Panc1 (cell line): ENCODE measurements around the gene RUNX3. TPM values are rescaled to one million over a fixed set of nuclear protein-coding genes. Genes with fewer than 3 reads are reported as not detected.

Source experiments
- ATAC-seq: fragments of 200-7000 bp; cut with Tn5 transposase; 2 replicates; pipeline ENCODE4 v1.9.1; 2020; ENCODE audit warnings: mild to moderate bottlenecking, moderate library complexity
- BruUV-seq: library from RNA; stranded (reverse); fragments of 400-500 nt; replicated peaks from 2 replicates; lab custom pipeline; 2021; lab: Mats Ljungman, UMichigan
- CTCF ChIA-PET: fragments of 300-600 bp; sonication (Branson Sonifier 250); formaldehyde crosslinking; loops from one replicate; lab custom pipeline; 2022; ENCODE audit warnings: antibody characterized with exemption; lab: Charles Lee
- POLR2A ChIA-PET: fragments of 300-600 bp; sonication (Branson Sonifier 250); formaldehyde crosslinking; loops from one replicate; lab custom pipeline; 2022; ENCODE audit warnings: antibody characterized with exemption; lab: Charles Lee
- DNase-seq: peaks from one replicate; pipeline ENCODE4 v3.0.0-alpha.2; 2010; ENCODE audit warnings: low read depth, low spot score
- H3K27ac ChIP-seq: 2 replicates; pipeline ENCODE4 v1.5.1; 2011; ENCODE audit warnings: mild to moderate bottlenecking, low read length, inconsistent platforms
- H3K27me3 ChIP-seq: fragments of 200-500 bp; sonication (Bioruptor generic); 2 replicates; pipeline ENCODE4 v1.6.0; 2014; ENCODE audit warnings: low read length, inconsistent platforms; ENCODE audit not compliant: control insufficient read depth, insufficient read depth
- H3K36me3 ChIP-seq: fragments of 200-500 bp; sonication (Bioruptor generic); 2 replicates; pipeline ENCODE4 v1.5.1; 2014; ENCODE audit warnings: inconsistent platforms, mild to moderate bottlenecking, low read length, moderate library complexity; ENCODE audit not compliant: control insufficient read depth, insufficient read depth
- H3K4me1 ChIP-seq: 2 replicates; pipeline ENCODE4 v1.5.1; 2011; ENCODE audit warnings: inconsistent platforms, mild to moderate bottlenecking, low read length, moderate library complexity; ENCODE audit not compliant: control insufficient read depth, insufficient read depth
- H3K4me3 ChIP-seq, 2 experiments: 2 replicates each; pipeline ENCODE4 v1.5.1; 2011 to 2012; ENCODE audit warnings: low read depth in 2 of 2, low read length in 2 of 2, mild to moderate bottlenecking in 2 of 2, inconsistent platforms in 1 of 2, moderate library complexity in 1 of 2
- H3K9me3 ChIP-seq: fragments of 200-500 bp; sonication (Bioruptor generic); 2 replicates; pipeline ENCODE4 v1.5.1; 2014; ENCODE audit warnings: low read depth, mild to moderate bottlenecking, inconsistent platforms, low read length, moderate library complexity; ENCODE audit not compliant: control insufficient read depth, insufficient read depth
- POLR2AphosphoS5 ChIP-seq: IDR thresholded peaks from 2 replicates; pipeline ENCODE4 v1.6.1; 2012; ENCODE audit warnings: mild to moderate bottlenecking, low read depth, low read length, moderate library complexity
- REST ChIP-seq, 2 experiments: IDR thresholded peaks; 2 replicates each; pipeline ENCODE4 v1.6.1; 2011 to 2012; ENCODE audit warnings: low read depth in 2 of 2, control low read depth in 1 of 2, low read length in 1 of 2, mild to moderate bottlenecking in 1 of 2, moderate library complexity in 1 of 2; ENCODE audit not compliant: insufficient read depth in 1 of 2
- SIN3A ChIP-seq: IDR thresholded peaks from 2 replicates; pipeline ENCODE4 v1.6.1; 2012; ENCODE audit warnings: low read depth, mild to moderate bottlenecking, low read length, moderate library complexity, borderline replicate concordance; ENCODE audit not compliant: insufficient read depth
- TCF7L2 ChIP-seq: IDR thresholded peaks from 2 replicates; pipeline ENCODE4 v1.6.1; 2011; ENCODE audit warnings: mild to moderate bottlenecking, low read depth, low read length, inconsistent platforms
- in situ Hi-C: cut with HindIII; loops from 2 replicates; pipeline ENCODE4 v1.10.0; 2016; ENCODE audit warnings: low sequenced_read_pairs, low pct_unique_long_range_greater_than_20kb
- intact Hi-C: fragments of 100-400 bp; cut with micrococcal nuclease; formaldehyde crosslinking; loops from one replicate; pipeline ENCODE4 v1.10.0; 2022; ENCODE audit not compliant: unreplicated experiment
- total RNA-seq: library from RNA; stranded (reverse); gene quantifications from one replicate; pipeline ENCODE4 v1.2.1, GENCODE V29; 2021; ENCODE audit not compliant: unreplicated experiment
- TF ChIP-seq, protein P1 (sequence below): fragments of 450-650 bp; IDR thresholded peaks from 2 replicates; pipeline ENCODE4 v1.5.1; 2017; ENCODE audit warnings: mild to moderate bottlenecking

Gene RUNX3
- total RNA-seq, 1 experiment from 2014 or later: 0.10 TPM

DNA sequence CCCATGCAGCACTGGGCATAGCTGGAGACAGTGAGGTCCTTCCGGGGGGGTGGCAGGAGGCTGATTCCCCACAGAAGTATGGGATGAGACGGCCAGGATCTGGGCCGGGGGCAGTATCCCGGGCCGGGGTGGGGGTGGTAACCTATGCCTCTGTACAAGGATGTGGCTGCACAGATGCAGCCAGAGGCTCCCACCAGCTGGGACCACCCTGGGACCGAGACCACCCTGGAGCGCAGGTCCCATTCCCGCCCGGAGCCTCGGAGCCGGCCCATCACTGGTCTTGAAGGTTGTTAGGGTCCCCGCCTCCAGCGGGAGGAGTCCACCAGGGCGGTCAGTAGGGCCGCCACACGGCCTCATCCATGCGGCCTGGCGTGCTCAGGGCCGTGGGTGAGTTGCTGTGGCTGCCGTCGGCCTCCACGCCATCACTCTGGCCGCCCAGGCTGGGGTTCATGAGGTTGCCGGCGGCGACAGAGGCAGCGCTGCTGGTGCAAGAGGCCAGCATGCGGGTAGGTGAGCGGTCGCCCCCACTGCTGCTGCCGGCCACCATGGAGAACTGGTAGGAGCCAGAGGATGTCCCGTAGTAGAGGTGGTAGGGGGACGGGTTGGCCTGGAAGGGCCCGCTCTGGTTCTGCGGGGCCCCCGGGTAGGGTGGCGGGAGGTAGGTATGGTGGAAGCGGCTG lies 28.1 kb downstream of the RUNX3 start:
- TF ChIP-seq, protein P1, sequence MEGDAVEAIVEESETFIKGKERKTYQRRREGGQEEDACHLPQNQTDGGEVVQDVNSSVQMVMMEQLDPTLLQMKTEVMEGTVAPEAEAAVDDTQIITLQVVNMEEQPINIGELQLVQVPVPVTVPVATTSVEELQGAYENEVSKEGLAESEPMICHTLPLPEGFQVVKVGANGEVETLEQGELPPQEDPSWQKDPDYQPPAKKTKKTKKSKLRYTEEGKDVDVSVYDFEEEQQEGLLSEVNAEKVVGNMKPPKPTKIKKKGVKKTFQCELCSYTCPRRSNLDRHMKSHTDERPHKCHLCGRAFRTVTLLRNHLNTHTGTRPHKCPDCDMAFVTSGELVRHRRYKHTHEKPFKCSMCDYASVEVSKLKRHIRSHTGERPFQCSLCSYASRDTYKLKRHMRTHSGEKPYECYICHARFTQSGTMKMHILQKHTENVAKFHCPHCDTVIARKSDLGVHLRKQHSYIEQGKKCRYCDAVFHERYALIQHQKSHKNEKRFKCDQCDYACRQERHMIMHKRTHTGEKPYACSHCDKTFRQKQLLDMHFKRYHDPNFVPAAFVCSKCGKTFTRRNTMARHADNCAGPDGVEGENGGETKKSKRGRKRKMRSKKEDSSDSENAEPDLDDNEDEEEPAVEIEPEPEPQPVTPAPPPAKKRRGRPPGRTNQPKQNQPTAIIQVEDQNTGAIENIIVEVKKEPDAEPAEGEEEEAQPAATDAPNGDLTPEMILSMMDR: no peak
- no peak for TF ChIP-seq POLR2AphosphoS5
- TF ChIP-seq REST (IDR thresholded peaks at IDR 0.05; ENCODE audit: insufficient read depth in 1 of 2, low read depth in 2 of 2, low read length in 1 of 2): no peak
- Histone ChIP-seq H3K4me3 (no peak overlapping the region), H3K9me3 (no peaks in the 10 kb centered on the region), H3K27ac (no peak overlapping the region), H3K4me1 (no peaks in the 10 kb centered on the region), H3K27me3 (no peaks in the 10 kb centered on the region), H3K36me3 (no peaks in the 10 kb centered on the region)
- ChIA-PET POLR2A (interaction anchor here (0.7 kb wide), 1 partner anchor 47 kb away, joined by 5 read pairs; no protein-coding TSS in a partner anchor), CTCF (interaction anchor here (0.6 kb wide), 1 partner anchor 179 kb away, joined by 7 read pairs; no protein-coding TSS in a partner anchor)
- no TSS peak for BruUV-seq
- in situ Hi-C loops: no loop called here
- ATAC-seq (no peak), DNase-seq (no peak)
- intact Hi-C loops: no loop called here

DNA sequence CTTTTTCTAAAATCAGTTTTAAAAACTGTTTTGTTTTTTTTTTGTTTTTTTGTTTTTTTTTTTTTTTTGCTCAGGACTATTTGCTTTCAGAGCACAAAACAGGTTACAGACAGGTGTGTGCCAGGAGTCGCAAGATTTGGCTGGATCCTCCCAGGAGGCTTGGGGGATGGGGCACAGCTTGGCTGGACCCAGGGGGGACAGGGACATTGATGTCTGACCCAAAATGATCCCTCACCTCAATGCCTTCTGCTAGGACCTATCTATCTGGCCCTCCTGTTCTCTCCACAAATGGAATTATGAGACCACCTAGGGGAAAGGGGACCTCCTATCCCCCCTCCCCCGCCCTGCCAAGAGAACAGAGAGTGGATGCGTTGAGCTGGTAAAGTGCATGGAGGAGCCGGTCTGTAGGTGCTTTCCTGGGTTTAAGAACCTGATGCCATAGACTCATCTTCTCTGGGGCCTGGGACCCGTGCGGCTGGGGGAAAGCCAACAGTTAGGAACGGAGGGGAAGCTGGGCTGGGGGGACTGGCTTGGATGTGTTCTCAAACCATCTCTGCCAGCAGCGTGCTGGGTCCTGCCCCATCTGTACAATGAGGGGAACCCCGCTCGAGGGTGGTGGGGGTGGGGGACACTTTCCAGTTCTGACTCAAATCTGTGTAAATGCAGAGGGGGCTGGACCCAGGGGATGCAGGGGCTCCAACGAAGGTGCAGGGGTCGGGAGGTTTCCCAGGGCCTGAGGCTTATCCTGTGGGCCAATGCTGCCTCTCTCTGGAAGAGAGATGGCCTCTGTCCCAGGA lies 28.9 kb downstream of the RUNX3 start:
- DNase-seq (no peak), ATAC-seq (no peak)
- ChIA-PET POLR2A (interaction anchor here (0.6 to 0.7 kb wide), 2 partner anchors 48 to 316 kb away, joined by 5 to 9 read pairs; no protein-coding TSS in a partner anchor), CTCF (interaction anchor here (0.6 kb wide), 2 partner anchors 135 to 178 kb away, joined by 3 to 7 read pairs; no protein-coding TSS in a partner anchor)
- BruUV-seq: no TSS peak
- in situ Hi-C loops: no loop called here
- no peaks in the 10 kb centered on the region for H3K4me1 ChIP-seq
- no peaks in the 10 kb centered on the region for H3K36me3 ChIP-seq
- intact Hi-C loops: no loop called here
- TF ChIP-seq TCF7L2 (no peak), POLR2AphosphoS5 (no peak), SIN3A (no peak)
- TF ChIP-seq, protein P1: no peak
- no peak overlapping the region for H3K4me3 ChIP-seq
- no peaks in the 10 kb centered on the region for H3K9me3 ChIP-seq
- no peaks in the 10 kb centered on the region for H3K27me3 ChIP-seq
- no peak overlapping the region for H3K27ac ChIP-seq
